ENCODE results near the gene FAHD2A. TPM values are rescaled to one million over a fixed set of nuclear protein-coding genes. Genes with fewer than 3 reads are reported as not detected.
"Not testable (repeated sequence)": the region's sequence is repeated elsewhere in the genome, so short reads cannot be mapped to it uniquely, and the experiment has no call there.

The FAHD2A gene
- total RNA-seq, 1 experiment from 2014 or later = 43.5 TPM

DNA sequence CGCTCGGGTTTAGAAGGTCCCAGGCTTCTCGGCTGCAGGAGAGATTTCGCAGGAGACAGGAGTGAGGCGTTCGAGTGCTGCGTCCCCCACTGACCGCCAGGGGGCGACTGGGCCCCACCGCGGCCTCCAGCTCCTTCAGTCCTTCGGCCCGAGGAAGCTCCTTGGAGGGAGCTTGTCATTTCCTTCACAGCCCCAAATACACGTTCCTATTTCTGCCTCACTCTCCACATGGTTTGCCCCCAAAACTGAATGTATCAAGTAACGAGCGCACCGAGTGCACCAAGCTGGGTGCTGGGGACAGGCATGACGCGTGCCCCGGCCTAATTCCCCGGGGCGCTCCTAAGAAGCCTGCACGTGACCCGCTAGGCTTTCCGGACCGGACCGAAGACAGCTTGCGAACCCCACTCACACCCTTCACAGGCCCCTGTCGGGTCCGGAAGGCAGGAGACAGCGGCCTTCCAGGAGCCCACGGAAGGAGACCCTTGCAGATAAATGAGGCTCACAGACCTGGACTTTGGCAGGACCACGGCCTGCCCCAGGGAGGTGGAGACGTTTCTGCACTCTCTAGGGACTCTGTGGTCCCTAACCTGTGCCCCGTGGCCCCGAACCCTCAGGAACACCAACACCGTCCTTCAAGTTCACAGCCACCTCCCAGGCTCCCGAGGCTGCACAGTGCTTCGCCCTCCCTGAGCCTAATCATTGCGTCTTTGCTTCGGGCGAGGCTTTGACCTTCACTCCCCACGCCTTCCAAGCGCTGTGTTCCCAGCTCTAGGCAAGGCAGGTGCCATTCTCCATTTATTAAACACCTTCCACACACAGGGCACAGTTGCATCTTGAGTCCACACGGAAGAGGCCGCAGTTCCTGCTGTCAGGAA lies 13.0 kb upstream of the FAHD2A start:
- peak; percentile 46 for DNase-seq (ENCODE audit: low spot score)

DNA sequence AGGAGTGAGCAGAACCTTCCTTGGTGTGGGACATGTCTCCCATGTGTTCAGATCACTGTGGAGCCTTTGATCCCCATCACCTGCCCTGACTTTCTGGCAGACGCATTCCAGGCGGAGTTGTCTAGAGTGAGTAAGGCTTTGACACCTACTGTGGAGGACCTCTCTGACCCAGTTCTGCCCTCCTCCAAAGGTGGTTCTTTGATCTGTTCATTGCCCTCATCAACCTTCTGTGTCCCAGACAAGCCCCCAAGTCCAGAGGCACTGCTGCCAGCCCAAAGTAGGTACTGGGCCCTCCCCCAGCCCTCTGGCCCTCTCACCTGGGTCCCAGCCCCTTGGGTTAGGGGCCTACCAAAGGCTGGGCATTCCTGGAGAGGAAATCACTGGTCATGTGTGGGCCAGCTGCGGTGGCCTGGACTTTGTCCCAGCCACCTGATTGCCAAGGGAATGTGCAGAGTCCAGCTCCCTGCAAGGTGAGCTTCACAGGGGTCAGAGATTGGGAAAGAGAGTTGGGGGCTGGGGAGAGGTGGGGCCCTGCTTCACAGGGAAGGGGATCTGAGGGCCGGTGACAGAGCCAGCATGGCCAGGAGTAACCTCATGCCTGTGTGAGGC lies 12.1 kb upstream of the FAHD2A start:
- no peak for DNase-seq (ENCODE audit: low spot score)

DNA sequence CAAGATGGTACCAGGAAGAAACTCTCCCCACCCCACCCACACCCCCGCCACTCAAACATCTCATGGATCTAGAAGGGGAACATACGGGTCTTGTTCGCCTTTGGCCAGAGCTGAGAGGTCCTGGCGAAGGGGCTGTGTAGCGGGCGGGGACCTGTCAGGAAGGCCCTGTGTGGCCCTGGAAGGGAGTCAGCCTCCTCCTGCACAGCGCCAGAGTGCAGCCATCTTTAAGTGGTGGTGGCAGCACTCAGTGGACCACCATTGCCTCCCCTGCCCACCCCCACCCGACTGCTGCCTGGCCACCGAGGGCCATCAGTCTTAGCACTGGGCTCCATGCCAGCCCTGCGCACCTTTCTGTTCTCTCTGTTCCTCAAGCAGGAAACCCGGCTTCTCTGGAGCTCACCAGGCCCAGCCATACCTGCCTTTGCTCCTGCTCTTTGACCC lies 11.6 kb upstream of the FAHD2A start:
- no peak for DNase-seq (ENCODE audit: low spot score)

DNA sequence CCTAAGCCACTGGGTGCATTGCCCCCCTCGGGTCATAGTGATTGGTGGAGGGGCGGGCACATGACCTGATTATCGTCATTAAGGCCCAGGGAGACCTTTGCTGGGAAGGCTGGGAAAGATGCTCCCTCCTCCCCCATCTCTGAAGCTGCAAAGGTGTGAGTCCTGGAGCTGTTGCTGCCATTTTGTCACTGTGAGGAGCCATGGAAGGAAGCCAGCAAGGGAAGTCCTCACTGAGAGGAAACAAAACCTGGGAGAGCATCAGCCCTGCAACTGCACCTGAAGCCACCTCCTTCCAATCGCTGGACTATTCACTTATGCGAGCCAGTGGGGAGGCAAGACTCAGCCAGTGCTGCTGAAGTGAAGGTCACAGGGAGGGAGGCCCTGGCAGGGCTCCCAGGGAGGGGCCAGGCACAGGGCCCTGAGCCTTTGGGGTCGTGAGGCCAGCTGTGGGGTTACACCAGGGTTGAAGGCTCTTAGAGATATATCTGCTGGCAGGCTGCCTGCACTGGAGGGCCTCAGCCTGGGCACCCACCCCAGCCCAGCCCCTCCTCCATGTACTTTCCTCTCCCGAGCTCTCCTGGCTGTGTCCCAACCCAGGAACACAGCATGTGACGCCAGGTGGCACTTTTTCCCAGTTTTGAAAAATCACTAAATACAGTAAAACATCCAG lies 10.7 kb upstream of the FAHD2A start:
- DNase-seq (ENCODE audit: low spot score) = no peak

DNA sequence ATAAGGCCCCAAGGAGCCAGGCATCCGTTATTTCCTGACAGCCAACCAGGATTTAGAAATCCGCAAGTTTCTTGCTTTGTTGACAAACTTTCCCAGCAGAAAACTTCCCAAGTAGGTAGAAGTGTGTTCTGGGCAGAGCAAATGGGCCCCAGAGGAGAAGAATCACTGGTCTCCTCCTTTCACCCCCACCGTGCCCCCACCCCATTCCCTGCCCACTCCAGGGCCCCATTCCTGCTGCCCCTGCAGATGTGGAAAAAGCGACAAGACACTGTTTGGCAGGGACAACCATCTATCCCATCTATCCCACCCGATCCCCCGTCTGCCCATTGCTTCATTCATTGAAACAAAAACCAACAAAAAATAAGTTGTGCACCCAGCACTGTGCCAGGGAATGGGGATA lies 10.2 kb upstream of the FAHD2A start:
- no peak for DNase-seq (ENCODE audit: low spot score)

DNA sequence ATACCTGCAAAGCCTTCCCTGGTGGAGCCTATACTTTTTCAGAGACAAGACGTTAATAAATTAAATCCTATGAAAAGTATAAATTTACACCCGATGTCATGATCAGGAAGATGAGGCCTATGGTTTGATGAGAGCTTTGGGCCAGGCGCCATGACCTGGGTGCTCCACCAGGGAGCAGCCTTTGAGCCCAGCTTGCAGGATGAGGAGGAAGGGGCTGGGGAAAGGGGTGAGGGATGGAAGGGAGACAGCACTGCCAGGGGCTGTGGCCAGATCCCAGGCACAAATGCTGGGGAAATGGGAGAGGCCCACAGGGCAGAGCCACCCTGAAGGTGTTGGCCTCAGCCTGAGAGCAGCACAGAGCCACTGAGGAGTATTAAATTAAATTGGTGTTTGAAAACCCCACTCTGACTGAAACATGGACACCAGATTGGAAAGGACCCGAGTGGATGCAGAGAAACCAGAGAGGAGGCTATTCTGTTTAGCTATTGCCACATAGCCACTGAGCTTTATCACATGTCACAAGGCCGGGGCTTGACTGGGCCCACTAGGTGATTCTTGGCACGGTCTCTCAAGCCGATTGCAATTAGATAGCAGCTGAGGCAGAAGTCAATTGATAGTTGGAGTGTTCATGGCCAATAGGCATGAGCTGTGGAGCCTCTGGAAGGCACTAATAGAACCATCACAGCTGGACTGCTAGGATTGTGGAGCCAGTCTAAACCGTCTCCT lies 9.6 kb upstream of the FAHD2A start:
- no peak for DNase-seq (ENCODE audit: low spot score)

DNA sequence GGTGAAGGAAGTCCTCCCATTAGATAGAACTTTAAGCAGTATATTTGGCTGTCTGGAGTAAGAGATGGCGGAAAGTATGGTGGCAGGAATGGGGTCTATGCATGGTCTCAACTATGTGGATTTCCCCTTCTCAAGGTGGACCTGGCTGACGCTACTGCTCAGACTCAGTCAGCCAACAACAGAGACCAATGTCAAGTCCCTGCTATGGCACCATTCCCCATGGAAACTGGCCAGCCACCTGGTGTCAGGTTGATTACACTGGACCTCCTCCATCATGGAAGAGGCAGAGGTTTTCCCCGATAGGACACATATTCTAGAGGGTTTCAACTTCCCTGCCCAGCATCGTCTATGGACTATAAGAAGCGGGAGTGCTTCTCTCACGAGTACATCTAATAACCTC lies 8.6 kb upstream of the FAHD2A start:
- DNase-seq (ENCODE audit: low spot score) = no peak

DNA sequence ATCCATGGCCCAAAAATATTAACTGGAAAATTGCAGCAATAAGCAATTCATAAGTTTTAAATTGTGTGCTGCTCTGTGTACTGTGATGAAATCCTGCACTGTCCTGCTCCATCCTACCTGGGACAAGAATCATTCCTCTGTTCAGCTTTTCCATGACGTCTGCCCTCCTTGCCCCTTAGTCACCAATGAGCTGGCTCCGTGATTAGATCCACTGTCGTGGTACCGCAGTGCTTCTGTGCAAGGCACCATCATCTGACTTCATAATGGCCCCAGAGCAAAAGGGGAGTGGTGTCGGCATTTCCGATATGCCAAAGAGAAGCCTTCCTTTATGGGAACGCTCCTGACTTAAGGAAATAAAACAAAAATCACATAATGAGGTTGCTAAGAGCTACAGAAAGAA lies 3.4 kb upstream of the FAHD2A start:
- DNase-seq (ENCODE audit: low spot score) = no peak

DNA sequence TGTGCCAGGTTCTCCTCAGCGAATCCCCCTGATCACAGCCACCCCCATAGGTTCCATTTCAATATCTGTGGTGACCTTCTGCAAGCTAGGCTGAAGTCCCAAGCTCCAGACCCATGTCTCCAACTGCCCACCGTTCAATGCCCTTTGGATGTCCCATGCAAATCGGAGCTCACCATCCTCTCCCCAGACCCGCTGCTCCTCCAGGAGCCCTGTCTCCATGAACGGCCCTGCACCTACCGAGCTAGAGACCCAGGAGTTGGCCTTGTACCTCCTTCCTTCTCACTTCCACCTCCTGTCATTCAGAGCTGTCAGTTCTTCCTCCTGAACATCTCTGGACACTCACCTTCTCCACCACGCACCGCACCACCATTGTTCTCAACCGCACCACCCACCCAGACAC lies 1.0 kb upstream of the FAHD2A start:
- no peak for DNase-seq (ENCODE audit: low spot score)

DNA sequence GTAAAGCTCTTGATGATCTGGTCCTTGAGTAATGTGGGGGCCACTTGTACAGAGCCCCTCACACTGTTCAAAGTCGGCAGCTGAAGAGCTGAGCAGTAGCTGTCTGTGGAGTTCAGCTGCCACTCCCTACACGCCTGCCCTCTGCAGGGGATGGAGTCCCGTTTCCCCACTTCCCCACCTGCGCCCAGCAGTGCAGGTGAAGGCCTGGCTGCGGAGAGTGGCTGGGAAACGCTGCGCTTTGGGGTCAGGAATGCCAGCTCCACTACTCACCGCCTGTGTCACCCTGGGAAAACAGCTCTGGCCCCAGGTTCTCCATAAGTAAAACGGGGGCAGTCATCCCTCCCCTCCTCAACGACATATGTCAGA lies 521 bp upstream of the FAHD2A start:
- not testable (repeated sequence) for DNase-seq (ENCODE audit: low spot score)

DNA sequence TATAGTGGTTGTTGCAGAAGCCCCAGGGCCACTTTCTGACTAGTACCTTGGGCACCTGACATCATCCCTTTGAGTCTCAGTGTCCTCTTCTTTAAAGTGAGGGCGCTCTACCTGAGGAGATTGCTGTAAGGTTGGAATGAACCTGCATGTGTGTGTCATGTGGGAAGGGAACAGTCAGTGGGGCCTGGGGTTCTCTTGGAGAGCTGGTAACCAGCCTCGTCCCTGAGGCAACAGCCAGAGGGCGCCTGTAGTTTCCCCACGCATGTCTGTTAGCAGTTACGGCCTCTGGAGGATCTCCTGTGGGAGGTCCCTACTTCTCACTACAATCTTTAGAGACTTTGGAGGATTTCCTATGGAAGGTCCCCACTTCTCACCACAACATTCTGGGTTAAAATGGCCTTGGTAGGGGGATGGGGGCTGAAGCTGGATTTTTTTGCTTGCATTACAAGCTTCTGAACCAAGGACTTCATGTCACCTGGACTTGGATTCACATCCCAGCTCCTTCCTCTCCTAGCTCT lies 755 bp downstream of the FAHD2A start:
- DNase-seq (ENCODE audit: low spot score) = peak; percentile 36

DNA sequence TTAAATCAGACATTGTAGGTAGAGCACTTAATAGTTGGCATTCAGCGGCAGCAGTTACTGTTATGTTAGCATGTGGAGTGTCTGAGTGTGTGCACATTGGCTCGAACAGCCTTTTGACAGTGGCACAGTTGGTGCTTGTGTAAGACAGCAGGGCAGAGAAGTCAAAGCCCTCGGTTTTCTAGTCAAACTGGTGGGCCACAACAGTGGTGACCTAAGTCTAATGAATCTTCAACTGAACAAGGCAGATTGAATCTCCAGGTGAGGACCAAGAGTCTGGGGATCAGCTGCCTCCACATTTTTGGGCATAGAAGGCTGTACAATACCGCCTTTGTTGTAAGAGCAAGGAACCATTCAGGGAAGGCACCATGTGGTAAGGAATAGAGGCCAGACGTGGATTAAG lies 1.3 kb downstream of the FAHD2A start:
- DNase-seq (ENCODE audit: low spot score) = not testable (repeated sequence)

DNA sequence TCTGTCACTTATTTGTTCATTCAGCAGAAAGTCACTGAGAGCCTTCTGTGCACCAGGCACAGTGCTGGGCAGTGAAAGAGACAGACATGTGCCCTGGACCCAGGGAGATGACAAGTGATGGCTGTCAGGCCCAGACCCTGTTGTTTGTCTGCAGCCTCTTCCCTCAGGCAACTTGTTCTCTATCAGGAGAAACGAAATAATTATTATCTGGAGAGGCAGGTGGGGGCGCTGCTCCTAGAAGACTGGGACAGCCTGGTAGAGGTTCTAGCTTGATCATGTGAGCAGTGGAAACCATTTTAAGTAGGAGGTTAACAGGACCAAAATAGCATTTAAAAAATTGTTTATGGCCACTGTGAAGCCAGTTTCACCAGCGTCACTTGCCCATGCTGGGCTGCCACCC lies 2.2 kb downstream of the FAHD2A start:
- DNase-seq (ENCODE audit: low spot score) = not testable (repeated sequence)

DNA sequence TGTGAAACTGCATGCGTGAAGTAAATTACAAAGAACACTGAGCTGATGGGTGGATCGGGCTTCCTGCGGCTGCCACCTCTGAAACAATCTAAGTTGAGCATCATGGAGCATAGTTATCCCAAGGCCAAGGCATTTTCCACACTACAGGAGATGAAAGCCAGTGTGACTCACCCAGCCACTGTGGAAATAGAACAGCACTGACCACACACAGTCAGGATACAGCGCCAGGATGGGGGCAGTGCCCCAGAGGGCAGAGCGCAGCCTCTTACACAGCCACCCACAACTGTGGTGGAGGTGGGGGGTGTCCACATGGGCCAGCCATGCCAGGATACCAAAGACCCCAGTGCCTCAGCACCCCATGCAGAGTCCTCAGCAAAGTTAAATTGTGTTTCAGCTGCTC lies 8.7 kb downstream of the FAHD2A start:
- DNase-seq (ENCODE audit: low spot score) = peak; percentile 55

DNA sequence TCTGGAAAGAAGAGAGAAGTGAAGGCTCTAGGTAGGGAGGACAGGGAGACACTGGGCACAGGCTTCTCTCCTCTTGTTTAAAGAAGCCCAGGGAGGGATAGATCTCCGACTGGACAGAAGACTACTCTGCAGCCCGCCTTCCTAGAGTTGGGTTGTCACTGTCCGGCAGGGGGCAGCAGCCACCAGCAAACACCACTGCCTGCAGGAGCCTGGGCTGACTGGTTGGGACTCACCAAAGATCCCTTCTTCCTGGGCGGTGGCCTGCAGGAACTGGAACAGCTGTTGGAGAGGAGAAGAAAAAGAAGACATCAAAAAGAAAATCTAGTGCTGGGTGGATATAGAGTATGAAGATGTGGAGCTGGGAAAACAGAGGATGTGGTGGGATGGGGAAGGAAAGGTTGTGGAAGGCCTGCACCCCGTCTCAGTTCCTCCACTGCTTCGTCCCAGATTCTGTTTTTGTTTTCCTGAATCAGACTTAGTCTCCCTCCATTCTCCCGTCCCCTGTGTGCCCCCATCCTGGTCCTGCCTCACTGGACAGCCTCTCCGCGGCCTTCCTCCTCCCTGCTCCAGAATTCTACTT lies 11.6 kb downstream of the FAHD2A start:
- peak; percentile 82 for DNase-seq (ENCODE audit: low spot score)

DNA sequence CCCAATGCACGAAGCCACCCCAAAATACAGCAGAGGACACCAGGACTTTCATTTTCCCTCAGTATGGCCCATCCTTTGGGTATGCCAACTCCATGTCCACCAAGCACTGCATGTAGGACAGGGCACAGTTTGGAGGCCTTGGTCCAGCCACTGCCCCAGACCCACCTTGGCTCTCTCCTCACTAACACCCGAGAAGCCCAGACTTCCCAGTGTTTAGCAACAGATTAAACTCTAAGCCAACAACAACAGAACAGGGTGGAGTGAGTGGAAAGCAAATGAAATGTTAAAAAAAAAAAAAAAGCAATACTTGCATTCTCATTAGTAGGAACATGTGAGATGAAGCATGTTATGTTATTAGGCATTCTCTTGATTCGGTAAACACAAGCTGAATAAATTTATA lies 12.6 kb downstream of the FAHD2A start:
- DNase-seq (ENCODE audit: low spot score) = not testable (repeated sequence)

DNA sequence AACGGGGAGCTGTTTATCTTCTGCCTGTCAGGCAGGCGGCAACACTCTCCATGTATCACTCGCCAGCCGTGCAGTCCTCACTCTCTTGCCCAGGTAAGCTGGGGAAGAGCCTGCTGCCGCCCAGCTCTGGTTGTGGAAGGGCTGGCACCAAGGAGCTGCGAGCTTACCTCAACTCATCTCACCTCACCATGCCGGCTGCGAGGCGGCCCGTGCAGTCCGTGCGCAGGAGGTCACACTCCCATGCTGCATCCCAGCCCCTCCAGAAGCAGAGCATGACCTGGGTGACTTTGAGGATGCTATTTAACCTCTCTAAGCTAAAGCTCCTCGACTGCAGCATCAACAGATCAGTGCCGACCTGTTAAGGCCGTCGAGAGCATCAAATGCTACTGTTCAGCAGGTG lies 13.1 kb downstream of the FAHD2A start:
- not testable (repeated sequence) for DNase-seq (ENCODE audit: low spot score)

DNA sequence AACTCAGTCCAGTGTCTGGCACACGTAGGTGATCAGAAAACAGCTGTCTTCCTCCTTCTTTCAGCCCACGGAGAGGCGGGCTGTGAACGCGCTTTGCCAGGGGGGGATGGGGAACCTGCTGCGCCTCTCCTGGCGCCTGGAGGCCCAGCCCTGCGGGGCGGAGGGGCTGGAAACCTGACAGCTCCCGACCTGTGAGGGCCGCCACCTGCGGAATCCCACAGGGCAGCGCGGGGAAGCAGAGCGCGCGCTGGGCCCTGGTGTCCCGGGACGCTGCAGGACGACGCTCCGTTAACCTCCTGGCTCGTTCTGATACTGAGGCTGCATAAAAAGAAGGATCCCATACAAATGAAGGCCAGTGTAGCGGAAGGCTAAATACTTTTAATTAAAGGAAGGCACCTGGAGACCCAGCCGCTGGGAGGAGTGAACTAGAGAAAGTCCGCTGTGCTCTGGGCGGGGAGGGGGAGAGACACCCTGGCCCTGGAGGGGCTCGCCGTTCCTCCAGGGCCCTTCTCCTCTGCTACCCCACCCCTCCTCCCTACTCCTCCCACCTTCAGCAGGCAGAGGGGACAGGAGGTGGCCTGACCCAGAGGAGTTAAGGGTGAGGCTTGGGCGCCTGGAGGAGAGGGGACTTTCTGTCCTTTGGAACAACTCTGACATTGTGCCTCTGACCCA lies 24.8 kb downstream of the FAHD2A start:
- not testable (repeated sequence) for DNase-seq (ENCODE audit: low spot score)

DNA sequence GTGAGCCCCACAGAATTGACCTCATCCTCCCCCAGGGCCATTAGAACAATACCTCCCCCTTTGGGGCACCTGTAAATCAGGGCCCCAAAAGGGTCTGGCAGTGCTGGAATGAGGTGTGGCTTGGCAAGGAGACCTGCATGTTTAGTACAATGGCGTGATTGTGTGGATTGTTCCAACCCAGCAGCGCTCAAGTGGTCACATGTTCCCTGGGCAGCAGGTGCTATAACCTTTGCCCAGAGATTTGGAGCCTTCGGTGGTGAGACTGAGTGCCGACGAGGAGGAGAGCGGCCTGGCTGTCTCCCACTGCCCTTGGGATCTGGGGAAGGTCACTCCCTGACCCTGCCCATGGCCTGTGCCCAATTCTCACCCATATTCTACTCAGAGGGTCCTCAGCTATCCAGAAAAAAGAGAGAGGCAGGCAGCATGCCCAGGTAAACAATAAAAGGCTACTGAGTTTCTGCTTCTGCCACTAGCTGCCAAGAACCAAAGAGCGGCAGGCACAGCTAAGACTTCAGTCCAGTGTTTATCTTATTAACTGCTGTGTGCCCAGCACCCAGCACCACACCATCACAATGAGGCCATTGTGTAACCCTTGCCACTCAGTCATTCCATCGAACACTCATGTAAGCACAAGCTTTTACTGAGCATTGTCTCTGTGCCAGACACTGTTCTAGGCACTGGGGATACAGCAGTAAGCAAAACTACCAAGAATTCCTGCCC lies 27.4 kb downstream of the FAHD2A start:
- not testable (repeated sequence) for DNase-seq (ENCODE audit: low spot score)

DNA sequence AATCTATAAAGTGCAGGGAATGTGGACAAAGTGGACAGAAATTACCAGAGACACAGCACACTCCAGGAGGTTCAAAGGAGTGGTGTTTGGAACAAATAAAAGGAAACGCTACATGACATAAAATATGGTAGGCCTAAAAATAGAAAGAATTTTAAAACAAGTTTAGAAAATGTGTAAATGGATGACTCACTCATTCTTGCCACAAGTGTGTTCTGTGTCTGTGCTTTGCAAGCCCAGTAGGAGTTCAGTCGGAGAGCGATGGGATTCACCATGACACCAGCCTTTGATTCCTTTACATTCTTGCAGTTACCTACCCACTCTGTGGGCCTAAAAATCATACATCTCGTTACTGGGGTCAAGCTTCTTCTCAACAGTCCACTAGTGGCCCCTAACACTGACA lies 30.9 kb downstream of the FAHD2A start:
- not testable (repeated sequence) for DNase-seq (ENCODE audit: low spot score)

Data from A172 (cell line).